Panc1 (cell line): ENCODE results near the gene DCTN2. TPM values are rescaled to one million over a fixed set of nuclear protein-coding genes. Genes with fewer than 3 reads are reported as not detected.

Source experiments
- ATAC-seq: fragments of 200-7000 bp; cut with Tn5 transposase; 2 replicates; pipeline ENCODE4 v1.9.1; 2020; ENCODE audit warnings: mild to moderate bottlenecking, moderate library complexity
- BruUV-seq: library from RNA; stranded (reverse); fragments of 400-500 nt; replicated peaks from 2 replicates; lab custom pipeline; 2021; lab: Mats Ljungman, UMichigan
- CTCF ChIA-PET: fragments of 300-600 bp; sonication (Branson Sonifier 250); formaldehyde crosslinking; loops from one replicate; lab custom pipeline; 2022; ENCODE audit warnings: antibody characterized with exemption; lab: Charles Lee
- POLR2A ChIA-PET: fragments of 300-600 bp; sonication (Branson Sonifier 250); formaldehyde crosslinking; loops from one replicate; lab custom pipeline; 2022; ENCODE audit warnings: antibody characterized with exemption; lab: Charles Lee
- DNase-seq: peaks from one replicate; pipeline ENCODE4 v3.0.0-alpha.2; 2010; ENCODE audit warnings: low read depth, low spot score
- H3K27ac ChIP-seq: 2 replicates; pipeline ENCODE4 v1.5.1; 2011; ENCODE audit warnings: mild to moderate bottlenecking, low read length, inconsistent platforms
- H3K27me3 ChIP-seq: fragments of 200-500 bp; sonication (Bioruptor generic); 2 replicates; pipeline ENCODE4 v1.6.0; 2014; ENCODE audit warnings: low read length, inconsistent platforms; ENCODE audit not compliant: control insufficient read depth, insufficient read depth
- H3K36me3 ChIP-seq: fragments of 200-500 bp; sonication (Bioruptor generic); 2 replicates; pipeline ENCODE4 v1.5.1; 2014; ENCODE audit warnings: inconsistent platforms, mild to moderate bottlenecking, low read length, moderate library complexity; ENCODE audit not compliant: control insufficient read depth, insufficient read depth
- H3K4me1 ChIP-seq: 2 replicates; pipeline ENCODE4 v1.5.1; 2011; ENCODE audit warnings: inconsistent platforms, mild to moderate bottlenecking, low read length, moderate library complexity; ENCODE audit not compliant: control insufficient read depth, insufficient read depth
- H3K4me3 ChIP-seq, 2 experiments: 2 replicates each; pipeline ENCODE4 v1.5.1; 2011 to 2012; ENCODE audit warnings: low read depth in 2 of 2, low read length in 2 of 2, mild to moderate bottlenecking in 2 of 2, inconsistent platforms in 1 of 2, moderate library complexity in 1 of 2
- H3K9me3 ChIP-seq: fragments of 200-500 bp; sonication (Bioruptor generic); 2 replicates; pipeline ENCODE4 v1.5.1; 2014; ENCODE audit warnings: low read depth, mild to moderate bottlenecking, inconsistent platforms, low read length, moderate library complexity; ENCODE audit not compliant: control insufficient read depth, insufficient read depth
- CTCF ChIP-seq: fragments of 450-650 bp; IDR thresholded peaks from 2 replicates; pipeline ENCODE4 v1.5.1; 2017; ENCODE audit warnings: mild to moderate bottlenecking
- POLR2AphosphoS5 ChIP-seq: IDR thresholded peaks from 2 replicates; pipeline ENCODE4 v1.6.1; 2012; ENCODE audit warnings: mild to moderate bottlenecking, low read depth, low read length, moderate library complexity
- REST ChIP-seq, 2 experiments: IDR thresholded peaks; 2 replicates each; pipeline ENCODE4 v1.6.1; 2011 to 2012; ENCODE audit warnings: low read depth in 2 of 2, control low read depth in 1 of 2, low read length in 1 of 2, mild to moderate bottlenecking in 1 of 2, moderate library complexity in 1 of 2; ENCODE audit not compliant: insufficient read depth in 1 of 2
- SIN3A ChIP-seq: IDR thresholded peaks from 2 replicates; pipeline ENCODE4 v1.6.1; 2012; ENCODE audit warnings: low read depth, mild to moderate bottlenecking, low read length, moderate library complexity, borderline replicate concordance; ENCODE audit not compliant: insufficient read depth
- TCF7L2 ChIP-seq: IDR thresholded peaks from 2 replicates; pipeline ENCODE4 v1.6.1; 2011; ENCODE audit warnings: mild to moderate bottlenecking, low read depth, low read length, inconsistent platforms
- in situ Hi-C: cut with HindIII; loops from 2 replicates; pipeline ENCODE4 v1.10.0; 2016; ENCODE audit warnings: low sequenced_read_pairs, low pct_unique_long_range_greater_than_20kb
- intact Hi-C: fragments of 100-400 bp; cut with micrococcal nuclease; formaldehyde crosslinking; loops from one replicate; pipeline ENCODE4 v1.10.0; 2022; ENCODE audit not compliant: unreplicated experiment
- total RNA-seq: library from RNA; stranded (reverse); gene quantifications from one replicate; pipeline ENCODE4 v1.2.1, GENCODE V29; 2021; ENCODE audit not compliant: unreplicated experiment

Gene DCTN2
- total RNA-seq, 1 experiment from 2014 or later, result 97.6 TPM

GRCh38 chr12:57592551-57593165 is 45.7 kb upstream of the DCTN2 start:
- in situ Hi-C loops (no loop called here), intact Hi-C loops (no loop called here)
- no TSS peak for BruUV-seq
- Histone ChIP-seq H3K4me1 (peaks cover 15% of the 10 kb centered on the region), H3K9me3 (no peaks in the 10 kb centered on the region), H3K36me3 (peaks cover 3% of the 10 kb centered on the region; the same call in 1 of the 2 replicates), H3K27me3 (no peaks in the 10 kb centered on the region), H3K4me3 (peak overlapping the region; percentile 94 to 97), H3K27ac (no peak overlapping the region; the same call in 1 of the 2 replicates)
- POLR2A ChIA-PET, result interaction anchor here (0.5 kb wide), 1 partner anchor 492 kb away, joined by 13 read pairs; no protein-coding TSS in a partner anchor
- TF ChIP-seq CTCF, result no peak
- no peak for TF ChIP-seq TCF7L2
- TF ChIP-seq POLR2AphosphoS5, result no peak
- no peak for TF ChIP-seq REST (IDR thresholded peaks at IDR 0.05; ENCODE audit: insufficient read depth in 1 of 2, low read depth in 2 of 2, low read length in 1 of 2)
- no peak for TF ChIP-seq SIN3A
- ATAC-seq (no peak), DNase-seq (no peak)
- CTCF ChIA-PET, result interaction anchor here (0.6 kb wide), 1 partner anchor 9 kb away, joined by 3 read pairs; no protein-coding TSS in a partner anchor

GRCh38 chr12:57591782-57592325 is 44.9 kb upstream of the DCTN2 start:
- peaks cover 3% of the 10 kb centered on the region; the same call in 1 of the 2 replicates for H3K36me3 ChIP-seq
- CTCF ChIA-PET, result interaction anchor here (0.5 to 0.6 kb wide), 2 partner anchors 18 to 68 kb away, joined by 3 read pairs; no protein-coding TSS in a partner anchor
- POLR2A ChIA-PET, result interaction anchor here (0.5 to 0.7 kb wide), 2 partner anchors 14 to 492 kb away, joined by 6 to 13 read pairs; no protein-coding TSS in a partner anchor
- in situ Hi-C loops (no loop called here), intact Hi-C loops (no loop called here)
- peak overlapping the region; percentile 94 to 97 for H3K4me3 ChIP-seq
- peaks cover 15% of the 10 kb centered on the region for H3K4me1 ChIP-seq
- TF ChIP-seq TCF7L2 (no peak), SIN3A (no peak), POLR2AphosphoS5 (no peak), REST (IDR thresholded peaks at IDR 0.05; ENCODE audit: insufficient read depth in 1 of 2, low read depth in 2 of 2, low read length in 1 of 2) (no peak), CTCF (no peak)
- ATAC-seq, result no peak
- H3K27ac ChIP-seq, result peak overlapping the region; percentile 87
- no peaks in the 10 kb centered on the region for H3K27me3 ChIP-seq
- no peaks in the 10 kb centered on the region for H3K9me3 ChIP-seq
- BruUV-seq, result no TSS peak
- DNase-seq, result no peak
